GM21515 (cell line): ENCODE results near the gene TAF1L.

ENCODE experiments used
- ATAC-seq: cut with Tn5 transposase; IDR thresholded peaks from one replicate; pipeline ENCODE4 v1.9.1; 2021; ENCODE audit not compliant: unreplicated experiment

TAF1L gene

GRCh38 chr9:32589083-32589723, 46.3 kb downstream of the TAF1L start:
- ATAC-seq, result no peak

GRCh38 chr9:32587901-32588300, 47.6 kb downstream of the TAF1L start:
- ATAC-seq, result no peak

- no peak for ATAC-seq
These were observed 50.7 kb downstream of the TAF1L start for GRCh38 chr9:32584784-32585183.

GRCh38 chr9:32581512-32582143, 53.8 kb downstream of the TAF1L start:
- ATAC-seq, result no peak

- no peak for ATAC-seq
These were observed 54.7 kb downstream of the TAF1L start for GRCh38 chr9:32580631-32581300.

GRCh38 chr9:32579706-32580331, 55.6 kb downstream of the TAF1L start:
- ATAC-seq, result no peak
